Loucy (cell line): ENCODE data around the gene PTPA.
A peak's percentile ranks its signal among the peaks of the same experiment; 100 is the strongest.

Experiments used
- H2AFZ ChIP-seq: fragments of 200-600 bp; sonication (generic); 2 replicates; pipeline ENCODE4 v1.6.0; 2016; ENCODE audit warnings: antibody characterized with exemption, mild to moderate bottlenecking, low read length, moderate library complexity
- H3F3A ChIP-seq: fragments of 200-600 bp; 2 replicates; pipeline ENCODE4 v1.6.0; 2016; ENCODE audit warnings: antibody characterized with exemption, low read depth, mild to moderate bottlenecking
- H3K27me3 ChIP-seq: fragments of 200-600 bp; sonication (generic); 2 replicates; pipeline ENCODE4 v1.6.1; 2014; ENCODE audit warnings: low read length, mild to moderate bottlenecking; ENCODE audit not compliant: insufficient read depth, poor library complexity, severe bottlenecking
- H3K36me3 ChIP-seq: fragments of 200-600 bp; sonication (generic); 2 replicates; pipeline ENCODE4 v1.6.1; 2016; ENCODE audit warnings: low read length; ENCODE audit not compliant: insufficient read depth
- H3K4me1 ChIP-seq: fragments of 200-600 bp; sonication (generic); 2 replicates; pipeline ENCODE4 v1.5.1; 2014; ENCODE audit warnings: low read length, mild to moderate bottlenecking; ENCODE audit not compliant: insufficient read depth, poor library complexity, severe bottlenecking
- H3K4me2 ChIP-seq: fragments of 200-600 bp; sonication (generic); 2 replicates; pipeline ENCODE4 v1.6.0; 2014; ENCODE audit warnings: antibody characterized with exemption, low read length, low read depth, mild to moderate bottlenecking; ENCODE audit not compliant: poor library complexity, severe bottlenecking
- H3K4me3 ChIP-seq: fragments of 200-600 bp; sonication (generic); 2 replicates; pipeline ENCODE4 v1.5.1; 2014; ENCODE audit warnings: low read length, mild to moderate bottlenecking, mixed read lengths; ENCODE audit not compliant: poor library complexity, severe bottlenecking
- H3K79me2 ChIP-seq: fragments of 200-600 bp; sonication (generic); 2 replicates; pipeline ENCODE4 v1.6.1; 2014; ENCODE audit warnings: low read length; ENCODE audit not compliant: insufficient read depth
- H3K9ac ChIP-seq: fragments of 200-600 bp; sonication (generic); 2 replicates; pipeline ENCODE4 v1.6.0; 2014; ENCODE audit warnings: mild to moderate bottlenecking, low read depth, low read length, moderate library complexity; ENCODE audit not compliant: poor library complexity, severe bottlenecking
- H3K9me2 ChIP-seq: fragments of 200-600 bp; sonication (generic); replicated peaks from 2 replicates; pipeline ENCODE4 v1.6.1; 2016; ENCODE audit warnings: low read depth, low read length, mixed read lengths
- H3K9me3 ChIP-seq: fragments of 200-600 bp; sonication (generic); 2 replicates; pipeline ENCODE4 v1.6.1; 2014; ENCODE audit warnings: mild to moderate bottlenecking, antibody characterized with exemption, low read length, low read depth; ENCODE audit not compliant: insufficient read depth
- H4K20me1 ChIP-seq: fragments of 200-600 bp; sonication (generic); 2 replicates; pipeline ENCODE4 v1.6.0; 2014; ENCODE audit warnings: antibody characterized with exemption, low read length, mild to moderate bottlenecking; ENCODE audit not compliant: insufficient read depth, poor library complexity, severe bottlenecking
- EZH2phosphoT487 ChIP-seq: fragments of 200-600 bp; IDR thresholded peaks from 2 replicates; pipeline ENCODE4 v1.6.1; 2018; ENCODE audit warnings: antibody characterized with exemption, mild to moderate bottlenecking, moderate library complexity, borderline replicate concordance
- TF ChIP-seq, protein P1 (sequence below): fragments of 200-600 bp; sonication (generic); conservative IDR thresholded peaks from 2 replicates; pipeline ENCODE4 v1.5.1; 2014; ENCODE audit warnings: mild to moderate bottlenecking, antibody characterized with exemption, low read length

Gene PTPA

DNA sequence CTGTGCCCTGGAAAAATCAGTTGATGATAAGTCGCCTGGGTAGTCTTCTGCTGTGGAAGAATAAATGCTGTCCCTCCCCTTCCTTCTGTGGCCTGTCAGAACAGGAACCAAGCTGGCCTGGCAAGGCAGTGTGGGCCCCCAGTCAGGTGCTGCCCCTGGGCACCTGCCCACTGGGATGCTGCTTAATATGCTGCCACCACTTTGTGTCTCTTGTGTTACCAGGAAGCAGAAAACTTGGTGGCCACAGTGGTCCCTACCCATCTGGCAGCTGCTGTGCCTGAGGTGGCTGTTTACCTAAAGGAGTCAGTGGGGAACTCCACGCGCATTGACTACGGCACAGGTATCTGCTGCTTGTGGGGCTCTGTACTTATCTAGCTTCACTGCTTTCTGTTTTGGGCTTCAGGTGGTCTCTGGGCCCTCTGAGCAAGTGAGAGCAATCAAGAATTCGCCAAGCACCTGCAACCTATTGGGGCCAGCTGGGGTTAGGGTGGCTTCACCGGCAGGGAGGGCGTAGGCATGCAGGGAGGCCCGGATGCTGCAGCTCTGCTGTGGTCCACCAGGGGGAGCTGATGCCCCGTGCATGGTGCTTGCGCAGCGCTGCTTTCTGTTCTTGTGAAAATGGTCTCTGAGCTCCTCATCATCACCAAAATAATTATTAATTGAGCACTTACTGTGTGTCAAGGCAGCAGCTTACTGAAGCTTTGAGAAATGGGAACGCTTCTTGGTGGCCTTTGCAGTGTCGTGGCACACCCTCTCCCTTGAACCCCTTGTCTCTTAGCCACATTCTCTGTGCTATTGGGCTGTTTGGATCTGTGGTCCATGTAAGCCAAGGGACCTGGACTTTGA lies 20.3 kb downstream of the PTPA start:
- no peaks in the 10 kb centered on the region for H3F3A ChIP-seq
- H4K20me1 ChIP-seq: no peaks in the 10 kb centered on the region
- H3K9me3 ChIP-seq: no peaks in the 10 kb centered on the region
- no peaks in the 10 kb centered on the region for H3K79me2 ChIP-seq
- no peak overlapping the region for H3K4me2 ChIP-seq
- no peak overlapping the region for H3K4me3 ChIP-seq
- peaks cover 46% of the 10 kb centered on the region; the same call in 1 of the 2 replicates for H3K36me3 ChIP-seq
- no peaks in the 10 kb centered on the region for H3K27me3 ChIP-seq
- TF ChIP-seq EZH2phosphoT487: no peak
- TF ChIP-seq, protein P1, sequence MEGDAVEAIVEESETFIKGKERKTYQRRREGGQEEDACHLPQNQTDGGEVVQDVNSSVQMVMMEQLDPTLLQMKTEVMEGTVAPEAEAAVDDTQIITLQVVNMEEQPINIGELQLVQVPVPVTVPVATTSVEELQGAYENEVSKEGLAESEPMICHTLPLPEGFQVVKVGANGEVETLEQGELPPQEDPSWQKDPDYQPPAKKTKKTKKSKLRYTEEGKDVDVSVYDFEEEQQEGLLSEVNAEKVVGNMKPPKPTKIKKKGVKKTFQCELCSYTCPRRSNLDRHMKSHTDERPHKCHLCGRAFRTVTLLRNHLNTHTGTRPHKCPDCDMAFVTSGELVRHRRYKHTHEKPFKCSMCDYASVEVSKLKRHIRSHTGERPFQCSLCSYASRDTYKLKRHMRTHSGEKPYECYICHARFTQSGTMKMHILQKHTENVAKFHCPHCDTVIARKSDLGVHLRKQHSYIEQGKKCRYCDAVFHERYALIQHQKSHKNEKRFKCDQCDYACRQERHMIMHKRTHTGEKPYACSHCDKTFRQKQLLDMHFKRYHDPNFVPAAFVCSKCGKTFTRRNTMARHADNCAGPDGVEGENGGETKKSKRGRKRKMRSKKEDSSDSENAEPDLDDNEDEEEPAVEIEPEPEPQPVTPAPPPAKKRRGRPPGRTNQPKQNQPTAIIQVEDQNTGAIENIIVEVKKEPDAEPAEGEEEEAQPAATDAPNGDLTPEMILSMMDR: peak; percentile 76
- H3K9me2 ChIP-seq: no peaks in the 10 kb centered on the region
- H3K9ac ChIP-seq: no peak overlapping the region
- H3K4me1 ChIP-seq: no peaks in the 10 kb centered on the region
- H2AFZ ChIP-seq: no peak overlapping the region

DNA sequence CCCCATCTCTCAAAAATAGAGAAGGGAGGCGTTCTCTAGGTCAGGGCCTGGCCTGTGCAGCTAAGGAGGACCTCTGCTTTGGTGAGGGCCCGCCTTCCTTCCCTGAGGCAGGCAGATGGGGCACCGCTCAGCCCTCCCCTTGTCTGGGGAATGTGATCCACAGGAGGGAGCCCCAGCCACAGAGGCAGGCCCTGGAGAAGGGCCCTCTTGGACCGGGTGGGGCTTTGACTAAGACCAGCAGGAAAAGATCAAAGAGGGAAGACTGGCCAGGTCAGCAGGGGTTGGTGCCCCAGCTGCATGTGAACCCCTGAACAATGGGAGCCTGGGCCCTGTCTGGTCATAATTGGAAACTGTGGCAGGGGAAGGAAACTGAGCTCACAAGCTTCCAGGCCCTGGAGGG lies 21.9 kb downstream of the PTPA start:
- no peak for TF ChIP-seq EZH2phosphoT487
- TF ChIP-seq, protein P1: no peak
- no peak overlapping the region for H2AFZ ChIP-seq
- no peaks in the 10 kb centered on the region for H3K27me3 ChIP-seq
- no peak overlapping the region for H3K4me3 ChIP-seq
- no peaks in the 10 kb centered on the region for H3K4me1 ChIP-seq
- H3K4me2 ChIP-seq: no peak overlapping the region
- H3F3A ChIP-seq: no peaks in the 10 kb centered on the region
- H3K79me2 ChIP-seq: no peaks in the 10 kb centered on the region
- no peaks in the 10 kb centered on the region for H4K20me1 ChIP-seq
- no peaks in the 10 kb centered on the region for H3K9me3 ChIP-seq
- H3K36me3 ChIP-seq: peaks cover 44% of the 10 kb centered on the region; the same call in 1 of the 2 replicates
- no peak overlapping the region for H3K9ac ChIP-seq
- no peaks in the 10 kb centered on the region for H3K9me2 ChIP-seq

DNA sequence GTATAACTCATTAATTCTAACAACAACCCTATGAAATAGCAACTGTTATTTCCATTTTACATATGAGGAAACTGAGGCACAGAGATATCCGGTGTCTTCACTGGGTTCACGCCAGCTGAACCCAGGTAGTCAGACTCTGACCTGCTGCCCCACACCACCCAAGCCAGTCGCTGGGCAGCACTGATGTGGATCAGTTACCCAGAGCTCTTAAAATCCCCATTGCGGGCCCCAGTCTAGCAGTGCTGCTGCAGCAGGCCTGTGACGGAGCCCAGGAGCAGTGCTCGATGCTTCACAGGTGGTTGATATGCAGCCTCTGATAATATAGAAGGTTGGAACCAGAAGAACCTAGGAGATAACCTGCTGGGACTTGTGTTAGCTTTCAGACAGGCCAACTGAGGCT lies 24.3 kb downstream of the PTPA start:
- Histone ChIP-seq H3K9me3 (no peaks in the 10 kb centered on the region), H3F3A (0 out of 2 replicates have a peak, but pooled peaks cover 3% of the 10 kb centered on the region), H3K36me3 (peaks cover 35% of the 10 kb centered on the region; the same call in 1 of the 2 replicates), H3K4me2 (no peak overlapping the region), H3K9me2 (no peaks in the 10 kb centered on the region), H2AFZ (no peak overlapping the region), H3K9ac (no peak overlapping the region), H4K20me1 (no peaks in the 10 kb centered on the region), H3K27me3 (no peaks in the 10 kb centered on the region), H3K79me2 (no peaks in the 10 kb centered on the region), H3K4me1 (peaks cover 9% of the 10 kb centered on the region), H3K4me3 (no peak overlapping the region)
- no peak for TF ChIP-seq EZH2phosphoT487
- TF ChIP-seq, protein P1: no peak
